ENCODE results near the gene SLC2A4RG.

Gene SLC2A4RG

GRCh38 chr20:63740627-63741353, 1.2 kb downstream of the SLC2A4RG start:
- DNase-seq (ENCODE audit: low read depth in 2 of 2): no peak

GRCh38 chr20:63741354-63741675, 1.7 kb downstream of the SLC2A4RG start:
- no peak for DNase-seq (ENCODE audit: low read depth in 2 of 2)

DNA sequence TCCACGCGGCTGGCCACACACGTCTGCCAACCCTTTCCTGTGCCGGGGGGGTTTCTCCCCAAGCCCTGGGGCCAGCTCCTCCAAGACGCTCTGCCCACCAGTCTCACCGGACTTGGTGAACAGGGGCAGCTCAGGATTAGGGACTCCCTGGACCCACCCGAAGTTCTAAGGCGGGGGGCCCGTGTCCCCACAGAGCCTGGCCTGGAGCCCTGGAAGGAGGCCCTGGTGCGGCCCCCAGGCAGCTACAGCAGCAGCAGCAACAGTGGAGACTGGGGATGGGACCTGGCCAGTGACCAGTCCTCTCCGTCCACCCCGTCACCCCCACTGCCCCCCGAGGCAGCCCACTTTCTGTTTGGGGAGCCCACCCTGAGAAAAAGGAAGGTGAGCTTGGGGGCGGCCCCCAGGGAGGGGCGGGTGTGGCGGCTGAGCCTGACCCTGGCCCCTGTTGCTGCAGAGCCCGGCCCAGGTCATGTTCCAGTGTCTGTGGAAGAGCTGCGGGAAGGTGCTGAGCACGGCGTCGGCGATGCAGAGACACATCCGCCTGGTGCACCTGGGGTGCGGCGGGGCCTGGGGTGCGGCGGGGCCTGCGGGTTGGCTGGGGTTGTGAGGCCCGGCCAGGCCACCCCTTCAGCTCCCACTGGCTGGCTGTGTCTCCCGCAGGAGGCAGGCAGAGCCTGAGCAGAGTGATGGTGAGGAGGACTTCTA, 2.3 kb downstream of the SLC2A4RG start:
- no peak for DNase-seq (ENCODE audit: low read depth in 2 of 2)

GRCh38 chr20:63742381-63743024, 2.9 kb downstream of the SLC2A4RG start:
- DNase-seq (ENCODE audit: low read depth in 2 of 2): no peak

DNA sequence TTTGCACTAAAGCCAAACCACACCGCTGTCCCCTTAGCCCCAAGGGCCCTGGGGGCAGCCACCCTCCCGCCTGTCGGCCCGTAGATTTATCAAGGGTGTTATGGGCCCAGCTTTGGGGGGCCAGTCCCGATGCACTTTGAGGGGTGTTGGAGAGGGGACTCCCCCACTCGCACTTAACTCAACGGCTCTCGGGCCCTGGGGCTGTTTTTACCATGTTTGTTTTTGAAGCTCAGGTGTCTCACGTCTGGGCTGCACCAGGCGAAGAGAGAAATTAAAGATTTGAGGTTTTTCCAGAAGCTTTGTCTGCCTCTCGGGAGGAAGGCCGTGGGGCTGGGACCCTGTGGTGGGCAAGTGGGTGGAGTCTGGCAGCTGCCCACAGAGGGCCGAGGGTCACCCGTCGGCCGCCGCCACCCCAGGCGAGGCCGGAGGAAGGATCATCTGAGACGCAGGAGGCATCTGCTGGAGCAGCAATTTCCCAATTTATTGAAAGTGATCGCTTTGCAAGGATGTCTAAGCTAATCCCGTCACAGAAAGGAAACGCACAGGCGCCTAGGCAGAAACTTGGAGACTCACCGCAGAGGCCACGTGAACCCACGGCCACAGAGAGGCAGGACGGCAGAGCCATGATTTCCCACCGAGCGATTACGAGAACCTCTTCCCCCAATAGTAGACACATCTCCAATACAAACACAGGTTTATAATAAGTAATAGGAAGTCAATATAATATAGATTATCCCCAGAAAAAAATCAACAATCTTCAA, 3.8 kb downstream of the SLC2A4RG start:
- no peak for DNase-seq (ENCODE audit: low read depth in 2 of 2)

DNA sequence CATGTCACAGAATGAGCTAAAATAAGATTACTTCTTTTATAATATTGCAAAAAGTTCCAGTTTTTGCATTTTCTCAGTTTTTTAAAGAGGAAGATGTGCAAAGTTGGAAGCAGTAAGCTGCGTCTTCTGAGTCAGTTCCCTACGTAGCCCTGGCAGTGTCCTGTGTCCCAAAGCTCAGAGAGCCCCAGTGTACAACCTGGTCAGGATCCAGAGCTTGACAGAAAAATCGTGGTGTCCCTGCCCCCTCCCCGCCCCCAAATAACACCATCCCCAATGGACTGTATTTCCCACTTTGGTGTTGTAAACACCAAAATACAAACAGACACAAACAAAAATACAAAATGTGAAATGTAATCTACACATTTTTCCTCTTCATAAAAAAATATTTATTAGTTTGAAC, 4.6 kb downstream of the SLC2A4RG start:
- no peak for DNase-seq (ENCODE audit: low read depth in 2 of 2)

- no peak for DNase-seq (ENCODE audit: low read depth in 2 of 2)
Observed at GRCh38 chr20:63744574-63745423, 5.2 kb downstream of the SLC2A4RG start.

- no peak for DNase-seq (ENCODE audit: low read depth in 2 of 2)
Observed at GRCh38 chr20:63745424-63745805, 5.8 kb downstream of the SLC2A4RG start.

DNA sequence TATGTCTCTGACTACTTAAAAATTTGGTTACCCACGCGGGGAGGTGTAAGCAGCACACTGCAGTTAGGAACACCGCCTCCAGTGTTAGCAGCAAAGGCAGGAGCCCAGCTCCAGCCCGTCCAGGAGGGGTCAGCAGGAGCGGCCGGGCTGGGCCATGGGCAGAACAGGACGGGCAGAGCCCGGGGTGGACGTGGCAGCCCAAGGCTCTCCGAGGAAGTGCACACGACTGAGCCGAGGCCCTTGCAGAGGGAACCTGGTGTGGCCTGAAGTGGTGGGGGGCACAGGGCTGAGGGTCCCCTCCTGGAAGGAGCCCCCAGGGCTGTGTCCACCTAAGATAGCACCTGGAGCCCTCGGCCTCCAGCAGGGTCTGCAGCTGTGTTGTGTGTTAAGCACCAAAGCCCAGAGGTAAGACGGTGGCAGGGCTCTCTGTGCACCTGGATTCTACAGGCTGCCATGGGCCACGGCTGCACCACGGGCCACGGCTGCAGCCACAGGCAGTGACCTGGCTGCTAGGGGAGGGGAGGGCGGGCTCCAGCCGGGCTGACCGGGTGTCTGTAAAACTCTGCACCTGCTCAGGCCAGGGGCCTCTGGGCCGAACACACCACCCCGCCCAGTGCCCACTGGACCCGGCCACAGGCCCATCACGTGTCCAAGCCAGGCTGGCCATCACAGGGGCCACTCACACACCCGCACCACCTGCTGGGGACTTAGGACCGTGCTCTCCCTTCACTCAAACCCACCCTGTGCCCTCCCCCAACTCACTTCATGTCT, 6.6 kb downstream of the SLC2A4RG start:
- DNase-seq (ENCODE audit: low read depth in 2 of 2): no peak

GRCh38 chr20:63746751-63747315, 7.3 kb downstream of the SLC2A4RG start:
- DNase-seq (ENCODE audit: low read depth in 2 of 2): no peak

DNA sequence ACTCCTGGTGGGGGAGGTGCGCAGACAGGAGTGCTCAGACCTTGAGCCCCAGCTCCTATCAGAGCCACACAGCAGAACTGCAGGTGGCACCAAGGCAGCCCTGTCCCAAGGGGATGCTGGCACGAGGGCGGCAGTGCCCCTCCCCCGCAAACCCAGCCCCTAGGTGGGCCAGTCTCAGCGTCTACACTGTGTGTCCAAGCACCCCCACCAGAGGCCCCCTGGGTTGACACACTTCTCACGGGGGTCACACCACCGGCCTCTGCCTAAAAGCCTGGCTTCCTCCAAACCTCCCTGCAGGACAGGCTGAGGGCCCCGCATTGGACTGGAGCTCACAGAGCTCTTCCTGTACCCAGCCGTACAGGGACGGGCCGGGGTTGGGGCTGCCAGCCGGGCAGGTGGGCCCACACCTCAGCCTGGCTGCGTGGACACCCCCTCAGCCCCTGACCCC, 8.1 kb downstream of the SLC2A4RG start:
- no peak for DNase-seq (ENCODE audit: low read depth in 2 of 2)

GRCh38 chr20:63748070-63748933, 8.7 kb downstream of the SLC2A4RG start:
- DNase-seq (ENCODE audit: low read depth in 2 of 2): no peak

- no peak for DNase-seq (ENCODE audit: low read depth in 2 of 2)
Observed at GRCh38 chr20:63748934-63749270, 9.3 kb downstream of the SLC2A4RG start.

GRCh38 chr20:63749597-63750508, 10.3 kb downstream of the SLC2A4RG start:
- DNase-seq (ENCODE audit: low read depth in 2 of 2): no peak

GRCh38 chr20:63750807-63751470, 11.4 kb downstream of the SLC2A4RG start:
- no peak for DNase-seq (ENCODE audit: low read depth in 2 of 2)

DNA sequence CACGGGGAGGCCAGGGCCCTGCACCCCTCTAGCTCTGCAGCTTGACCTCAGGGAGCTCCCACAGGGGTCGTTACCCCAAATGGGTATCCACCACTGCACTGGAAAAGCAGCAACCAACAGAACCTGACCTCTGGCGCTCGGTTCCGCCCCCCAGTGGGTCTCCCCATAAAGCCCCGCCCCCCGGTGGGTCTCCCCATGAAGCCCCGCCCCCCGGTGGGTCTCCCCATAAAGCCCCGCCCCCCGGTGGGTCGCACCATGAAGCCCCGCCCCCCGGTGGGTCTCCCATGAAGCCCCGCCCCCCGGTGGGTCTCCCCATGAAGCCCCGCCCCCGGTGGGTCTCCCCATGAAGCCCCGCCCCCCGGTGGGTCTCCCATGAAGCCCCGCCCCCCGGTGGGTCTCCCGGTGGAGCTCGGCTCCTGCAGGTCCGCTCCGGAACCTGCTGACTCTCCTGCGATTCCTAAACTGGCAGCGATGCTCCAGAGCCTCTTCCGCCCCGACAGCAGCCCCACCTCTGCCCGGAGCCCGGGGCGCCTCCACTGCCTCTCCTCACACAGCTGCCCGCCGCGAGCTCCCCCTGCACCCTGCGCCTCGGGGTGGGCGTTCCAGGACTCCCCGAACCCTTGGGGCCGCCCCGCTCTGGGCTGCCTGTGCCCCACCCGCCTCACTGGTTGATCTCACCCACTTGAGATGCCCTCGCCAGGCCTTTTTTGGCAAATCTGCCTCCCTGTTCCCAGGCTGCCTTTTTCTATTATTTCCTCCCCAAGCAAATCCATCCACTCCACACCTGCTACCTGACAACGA, 12.1 kb downstream of the SLC2A4RG start:
- DNase-seq (ENCODE audit: low read depth in 2 of 2): no peak
